ENCODE results near the gene FBRS. TPM values are rescaled to one million over a fixed set of nuclear protein-coding genes. Genes with fewer than 3 reads are reported as not detected.

FBRS gene
- polyA plus RNA-seq, 1 experiment = 5.0 TPM

GRCh38 chr16:30615358-30616091, 42.7 kb upstream of the FBRS start:
- no peak for DNase-seq (ENCODE audit: low read depth, low spot score)
- POLR2A ChIA-PET = interaction anchor here (0.6 kb wide), 1 partner anchor 13 kb away, joined by 4 read pairs; no protein-coding TSS in a partner anchor
- CTCF ChIA-PET = interaction anchor here (1.1 to 2.9 kb wide), 3 partner anchors 14 to 245 kb away, joined by 3 to 13 read pairs (median 3); partner anchors contain the start of gene TBC1D10B
- Histone ChIP-seq H3K9me3 (ENCODE audit: control insufficient read depth, insufficient read depth, low read length) (peaks cover 7% of the 10 kb centered on the region), H3K27ac (ENCODE audit: low read depth, low read length) (no peak overlapping the region), H3K27me3 (ENCODE audit: control insufficient read depth, insufficient read depth, low read length) (peaks cover 6% of the 10 kb centered on the region), H3K4me3 (ENCODE audit: low read depth, low read length) (no peak overlapping the region)
- TF ChIP-seq, protein P1, sequence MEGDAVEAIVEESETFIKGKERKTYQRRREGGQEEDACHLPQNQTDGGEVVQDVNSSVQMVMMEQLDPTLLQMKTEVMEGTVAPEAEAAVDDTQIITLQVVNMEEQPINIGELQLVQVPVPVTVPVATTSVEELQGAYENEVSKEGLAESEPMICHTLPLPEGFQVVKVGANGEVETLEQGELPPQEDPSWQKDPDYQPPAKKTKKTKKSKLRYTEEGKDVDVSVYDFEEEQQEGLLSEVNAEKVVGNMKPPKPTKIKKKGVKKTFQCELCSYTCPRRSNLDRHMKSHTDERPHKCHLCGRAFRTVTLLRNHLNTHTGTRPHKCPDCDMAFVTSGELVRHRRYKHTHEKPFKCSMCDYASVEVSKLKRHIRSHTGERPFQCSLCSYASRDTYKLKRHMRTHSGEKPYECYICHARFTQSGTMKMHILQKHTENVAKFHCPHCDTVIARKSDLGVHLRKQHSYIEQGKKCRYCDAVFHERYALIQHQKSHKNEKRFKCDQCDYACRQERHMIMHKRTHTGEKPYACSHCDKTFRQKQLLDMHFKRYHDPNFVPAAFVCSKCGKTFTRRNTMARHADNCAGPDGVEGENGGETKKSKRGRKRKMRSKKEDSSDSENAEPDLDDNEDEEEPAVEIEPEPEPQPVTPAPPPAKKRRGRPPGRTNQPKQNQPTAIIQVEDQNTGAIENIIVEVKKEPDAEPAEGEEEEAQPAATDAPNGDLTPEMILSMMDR (IDR thresholded peaks at IDR 0.05; ENCODE audit: low read depth, low read length) = peak; percentile 43

DNA sequence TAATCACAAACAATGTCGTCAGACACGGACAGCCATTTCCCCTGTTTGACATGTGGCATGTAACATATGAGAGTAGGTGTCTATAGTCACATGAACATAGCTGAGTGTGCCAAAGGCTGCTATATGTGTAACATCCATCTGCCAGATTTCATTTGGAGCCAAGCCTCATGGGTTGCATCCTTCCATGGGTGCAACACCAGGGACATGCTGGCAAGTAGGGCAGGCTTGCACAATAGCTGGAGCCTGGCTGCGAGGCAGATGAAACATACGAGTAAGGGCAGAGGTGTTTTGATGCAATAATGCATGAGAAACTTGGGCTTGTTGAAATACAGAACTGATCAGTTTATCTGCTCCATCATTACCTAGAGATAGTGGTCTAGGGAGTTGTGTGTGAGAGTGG, 39.0 kb upstream of the FBRS start:
- Histone ChIP-seq H3K27ac (ENCODE audit: low read depth, low read length) (no peak overlapping the region), H3K27me3 (ENCODE audit: control insufficient read depth, insufficient read depth, low read length) (peaks cover 21% of the 10 kb centered on the region), H3K4me3 (ENCODE audit: low read depth, low read length) (no peak overlapping the region), H3K9me3 (ENCODE audit: control insufficient read depth, insufficient read depth, low read length) (peaks cover 15% of the 10 kb centered on the region)
- ChIA-PET POLR2A (no interaction called here), CTCF (interaction anchor here (0.8 kb wide), 1 partner anchor 190 kb away, joined by 3 read pairs; the partner anchor contains the start of gene DCTPP1)
- TF ChIP-seq, protein P1 (IDR thresholded peaks at IDR 0.05; ENCODE audit: low read depth, low read length) = no peak
- DNase-seq (ENCODE audit: low read depth, low spot score) = no peak

- no peak overlapping the region for H3K4me3 ChIP-seq (ENCODE audit: low read depth, low read length)
- POLR2A ChIA-PET = no interaction called here
- TF ChIP-seq, protein P1 (IDR thresholded peaks at IDR 0.05; ENCODE audit: low read depth, low read length) = no peak
- H3K27me3 ChIP-seq (ENCODE audit: control insufficient read depth, insufficient read depth, low read length) = peaks cover 24% of the 10 kb centered on the region
- H3K27ac ChIP-seq (ENCODE audit: low read depth, low read length) = no peak overlapping the region
- no peak for DNase-seq (ENCODE audit: low read depth, low spot score)
- peaks cover 19% of the 10 kb centered on the region for H3K9me3 ChIP-seq (ENCODE audit: control insufficient read depth, insufficient read depth, low read length)
- CTCF ChIA-PET = interaction anchor here (1.7 kb wide), 1 partner anchor 21 kb away, joined by 3 read pairs; no protein-coding TSS in a partner anchor
Observed at GRCh38 chr16:30619638-30620037, 38.6 kb upstream of the FBRS start.

DNA sequence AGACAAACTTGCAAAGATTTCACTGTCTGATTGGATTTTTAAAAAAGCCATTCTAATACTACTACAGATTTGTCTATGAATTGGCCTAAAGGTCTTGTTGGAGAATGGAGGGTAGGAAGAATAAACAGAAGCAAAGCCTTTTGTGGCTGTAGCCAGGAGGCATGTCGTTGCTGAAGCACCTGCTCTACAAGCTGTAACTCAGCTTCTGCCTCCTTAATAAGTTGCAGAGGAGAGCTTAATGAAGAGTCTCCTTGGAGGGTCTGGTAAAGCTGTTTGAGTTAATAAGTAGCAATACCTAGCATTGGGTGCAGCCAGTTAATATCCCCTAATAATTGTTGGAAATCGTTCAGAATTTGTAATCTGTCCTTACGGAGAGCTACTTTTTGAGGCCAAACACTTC, 38.1 kb upstream of the FBRS start:
- POLR2A ChIA-PET = interaction anchor here (0.6 kb wide), 1 partner anchor 14 kb away, joined by 3 read pairs; no protein-coding TSS in a partner anchor
- Histone ChIP-seq H3K9me3 (ENCODE audit: control insufficient read depth, insufficient read depth, low read length) (peaks cover 22% of the 10 kb centered on the region), H3K27me3 (ENCODE audit: control insufficient read depth, insufficient read depth, low read length) (peaks cover 24% of the 10 kb centered on the region), H3K4me3 (ENCODE audit: low read depth, low read length) (no peak overlapping the region), H3K27ac (ENCODE audit: low read depth, low read length) (no peak overlapping the region)
- CTCF ChIA-PET = interaction anchor here (1.7 kb wide), 1 partner anchor 22 kb away, joined by 3 read pairs; no protein-coding TSS in a partner anchor
- no peak for DNase-seq (ENCODE audit: low read depth, low spot score)
- TF ChIP-seq, protein P1 (IDR thresholded peaks at IDR 0.05; ENCODE audit: low read depth, low read length) = no peak

DNA sequence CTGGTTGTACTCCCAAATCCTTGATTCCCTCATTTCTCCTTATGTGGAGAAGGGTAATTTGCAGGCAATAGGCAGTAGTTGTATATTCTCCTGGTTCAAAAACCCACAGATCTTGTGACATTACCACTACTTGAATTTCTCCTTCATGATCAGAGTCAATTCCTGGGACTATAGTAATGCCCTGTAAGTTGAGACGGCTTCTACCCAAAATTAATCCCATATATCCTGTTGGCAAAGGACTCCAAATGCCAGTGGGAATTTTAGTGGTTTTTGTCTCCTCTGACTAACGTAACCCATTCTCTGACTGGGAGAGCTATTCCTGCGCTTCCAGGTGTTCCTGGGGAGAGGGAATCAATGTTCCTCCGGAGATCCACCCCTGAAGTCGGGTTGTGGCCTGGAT, 36.5 kb upstream of the FBRS start:
- ChIA-PET POLR2A (no interaction called here), CTCF (interaction anchor here (1.4 kb wide), 1 partner anchor 173 kb away, joined by 4 read pairs; no protein-coding TSS in a partner anchor)
- DNase-seq (ENCODE audit: low read depth, low spot score) = no peak
- TF ChIP-seq, protein P1 (IDR thresholded peaks at IDR 0.05; ENCODE audit: low read depth, low read length) = no peak
- Histone ChIP-seq H3K9me3 (ENCODE audit: control insufficient read depth, insufficient read depth, low read length) (peaks cover 14% of the 10 kb centered on the region), H3K4me3 (ENCODE audit: low read depth, low read length) (no peak overlapping the region), H3K27ac (ENCODE audit: low read depth, low read length) (no peak overlapping the region), H3K27me3 (ENCODE audit: control insufficient read depth, insufficient read depth, low read length) (peaks cover 24% of the 10 kb centered on the region)
